Mesendoderm (in vitro differentiated cells): ENCODE results near the gene MARK1. TPM values are rescaled to one million over a fixed set of nuclear protein-coding genes. Genes with fewer than 3 reads are reported as not detected.

Experiments
- DNase-seq: peaks from one replicate; pipeline ENCODE4 v3.0.0; 2013
- H2AK5ac ChIP-seq: 2 replicates; pipeline ENCODE4 v1.6.1; 2013; ENCODE audit warnings: low read length, inconsistent platforms
- H2BK120ac ChIP-seq: 2 replicates; pipeline ENCODE4 v1.6.1; 2013; ENCODE audit warnings: low read depth, mild to moderate bottlenecking, low read length, moderate library complexity, mixed read lengths
- H2BK15ac ChIP-seq: replicated peaks from 2 replicates; pipeline ENCODE4 v1.6.1; 2013; ENCODE audit warnings: low read depth, mild to moderate bottlenecking, moderate library complexity
- H2BK5ac ChIP-seq: 2 replicates; pipeline ENCODE4 v1.6.1; 2013; ENCODE audit warnings: low read length, inconsistent platforms
- H3K18ac ChIP-seq: 2 replicates; pipeline ENCODE4 v1.6.1; 2013; ENCODE audit warnings: mild to moderate bottlenecking, low read length, mixed read lengths
- H3K23ac ChIP-seq: one replicate; pipeline ENCODE4 v1.6.1; 2013; ENCODE audit warnings: low read length
- H3K27ac ChIP-seq: 2 replicates; pipeline ENCODE4 v1.5.1; 2013; ENCODE audit warnings: low read depth, mild to moderate bottlenecking, inconsistent platforms, low read length, moderate library complexity
- H3K27me3 ChIP-seq: 2 replicates; pipeline ENCODE4 v1.6.1; 2013; ENCODE audit warnings: low read length, control low read depth, mild to moderate bottlenecking, inconsistent platforms; ENCODE audit not compliant: insufficient read depth, poor library complexity
- H3K36me3 ChIP-seq: 2 replicates; pipeline ENCODE4 v1.6.1; 2013; ENCODE audit warnings: low read length, inconsistent platforms; ENCODE audit not compliant: control insufficient read depth, insufficient read depth
- H3K4ac ChIP-seq: one replicate; pipeline ENCODE4 v1.6.1; 2013; ENCODE audit warnings: low read depth, mild to moderate bottlenecking, low read length, moderate library complexity
- H3K4me1 ChIP-seq: 2 replicates; pipeline ENCODE4 v1.6.1; 2013; ENCODE audit warnings: low read depth, low read length, inconsistent platforms; ENCODE audit not compliant: control insufficient read depth
- H3K4me2 ChIP-seq: 2 replicates; pipeline ENCODE4 v1.6.1; 2013; ENCODE audit warnings: low read length
- H3K4me3 ChIP-seq: 2 replicates; pipeline ENCODE4 v1.5.1; 2013; ENCODE audit warnings: mild to moderate bottlenecking, low read length
- H3K56ac ChIP-seq: one replicate; pipeline ENCODE4 v1.6.1; 2013; ENCODE audit warnings: low read length
- H3K79me1 ChIP-seq: 2 replicates; pipeline ENCODE4 v1.6.1; 2013; ENCODE audit warnings: low read length, inconsistent platforms
- H3K79me2 ChIP-seq: 2 replicates; pipeline ENCODE4 v1.6.1; 2013; ENCODE audit warnings: mild to moderate bottlenecking, low read length; ENCODE audit not compliant: control insufficient read depth, insufficient read depth
- H3K9ac ChIP-seq: 2 replicates; pipeline ENCODE4 v1.6.1; 2013; ENCODE audit warnings: low read length, inconsistent platforms
- H4K5ac ChIP-seq: one replicate; pipeline ENCODE4 v1.6.1; 2013; ENCODE audit warnings: low read length
- H4K8ac ChIP-seq: one replicate; pipeline ENCODE4 v1.6.1; 2013; ENCODE audit warnings: low read depth, mild to moderate bottlenecking, control low read depth, low read length, moderate library complexity
- WGBS: extraction: QIAGEN DNeasy Blood & Tissue Kit; methylation state at CpG from one replicate; pipeline ENCODE4 v1.1.7; 2013; ENCODE audit warnings: low lambda C conversion rate, missing lambda C conversion rate; ENCODE audit not compliant: insufficient coverage; ENCODE audit errors: extremely low coverage; 5-methylcytosine and 5-hydroxymethylcytosine counted together
- small RNA-seq: library from polyadenylated mRNA; stranded (forward); fragments of <200 nt; extraction: miRNeasy Mini kit (QIAGEN cat#:217004); gene quantifications from one replicate; pipeline ENCODE3, GENCODE V24; 2013; ENCODE audit not compliant: insufficient read depth

The MARK1 gene

GRCh38 chr1:220710333-220710732, 182.4 kb downstream of the MARK1 start:
- no peak for DNase-seq
- no CpG with 5 or more reads among the region's 4 CpGs for WGBS

DNA sequence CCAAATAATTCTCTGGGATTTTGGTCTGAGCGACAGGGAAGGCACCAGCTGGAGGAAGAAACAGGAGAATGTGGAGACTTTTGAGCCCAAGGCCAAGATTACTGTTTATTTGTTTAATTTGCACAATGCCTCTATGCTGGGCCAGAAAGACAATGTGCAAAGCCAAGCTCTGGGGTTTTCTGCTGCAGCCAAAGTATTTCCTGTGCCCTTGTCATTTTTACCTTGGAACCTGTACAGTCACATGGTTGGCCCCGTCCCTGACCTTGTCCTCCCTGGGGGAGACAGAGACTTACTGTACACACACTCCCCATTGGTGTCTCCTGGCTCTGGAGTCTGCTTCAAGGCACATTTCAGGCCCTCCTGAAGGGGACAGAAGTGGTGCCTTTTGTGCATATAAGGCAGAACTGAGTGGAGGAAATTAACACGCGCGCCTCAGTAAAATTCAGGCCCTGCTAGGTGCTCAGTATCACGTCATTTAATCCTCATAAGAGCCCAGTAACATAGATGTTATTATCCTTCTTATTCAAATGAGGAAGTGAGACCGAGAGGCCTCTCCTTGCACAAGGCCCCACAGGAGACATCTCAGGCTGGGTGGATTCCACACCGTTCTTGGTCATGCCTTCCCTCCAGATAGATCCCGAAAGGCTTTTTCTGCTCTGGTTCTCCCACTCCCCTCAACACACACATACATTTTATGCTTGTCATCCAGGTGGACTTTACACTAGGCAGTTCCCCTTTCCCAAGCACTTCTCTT, 183.3 kb downstream of the MARK1 start:
- no peak for DNase-seq
- no peak overlapping the region for H4K8ac ChIP-seq
- H4K5ac ChIP-seq: no peak overlapping the region
- WGBS: no CpG with 5 or more reads among the region's 9 CpGs
- no peaks in the 10 kb centered on the region for H3K36me3 ChIP-seq
- H3K27ac ChIP-seq: no peak overlapping the region
- no peak overlapping the region for H3K9ac ChIP-seq
- no peak overlapping the region for H3K18ac ChIP-seq
- no peaks in the 10 kb centered on the region for H3K4me1 ChIP-seq
- H3K79me1 ChIP-seq: no peaks in the 10 kb centered on the region
- H2AK5ac ChIP-seq: no peak overlapping the region
- no peak overlapping the region for H3K56ac ChIP-seq
- no peak overlapping the region for H2BK15ac ChIP-seq
- H3K4me2 ChIP-seq: no peak overlapping the region
- no peak overlapping the region for H2BK120ac ChIP-seq
- H2BK5ac ChIP-seq: no peak overlapping the region
- no peaks in the 10 kb centered on the region for H3K79me2 ChIP-seq
- no peak overlapping the region for H3K4ac ChIP-seq
- no peak overlapping the region for H3K23ac ChIP-seq
- no peaks in the 10 kb centered on the region for H3K27me3 ChIP-seq
- H3K4me3 ChIP-seq: no peak overlapping the region

More at GRCh38 chr1:220710333-220710732, 182.4 kb downstream of the MARK1 start:
- Histone ChIP-seq H2AK5ac (no peak overlapping the region), H3K27ac (no peak overlapping the region), H2BK15ac (no peak overlapping the region), H3K9ac (no peak overlapping the region), H3K4me2 (no peak overlapping the region), H3K79me2 (no peaks in the 10 kb centered on the region), H3K4me3 (no peak overlapping the region), H4K8ac (no peak overlapping the region), H3K4me1 (no peaks in the 10 kb centered on the region), H2BK120ac (no peak overlapping the region), H4K5ac (no peak overlapping the region), H3K56ac (no peak overlapping the region), H3K36me3 (no peaks in the 10 kb centered on the region), H3K79me1 (no peaks in the 10 kb centered on the region), H3K27me3 (no peaks in the 10 kb centered on the region), H3K4ac (no peak overlapping the region), H3K23ac (no peak overlapping the region), H2BK5ac (no peak overlapping the region), H3K18ac (no peak overlapping the region)

Small RNAs within 50 kb of the gene (small RNA-seq; reads per million reads assigned to genes)
- not detected for gene RN7SL464P
